ENCODE measurements around the gene HCK. TPM values are rescaled to one million over a fixed set of nuclear protein-coding genes. Genes with fewer than 3 reads are reported as not detected.

The HCK gene
- total RNA-seq, 1 experiment from 2014 or later: 0.17 TPM

GRCh38 chr20:32056708-32057483 is 4.9 kb downstream of the HCK start:
- no peak overlapping the region for H2AFZ ChIP-seq (ENCODE audit: low read depth, low read length, poor library complexity, severe bottlenecking)
- H3K9me3 ChIP-seq (ENCODE audit: control insufficient read depth in 1 of 2, insufficient read depth in 1 of 2, low read depth in 1 of 2, low read length in 2 of 2): no peaks in the 10 kb centered on the region
- H3K9me2 ChIP-seq (ENCODE audit: insufficient read depth): no peaks in the 10 kb centered on the region
- ATAC-seq: no peak
- intact Hi-C loops (cut with micrococcal nuclease): no loop called here
- H3K4me3 ChIP-seq (replicated peaks in 1 of 2; ENCODE audit: low read depth in 1 of 2, low read length in 2 of 2): no peak overlapping the region
- no TSS peak for BruUV-seq (replicated peaks)
- H3K36me3 ChIP-seq (ENCODE audit: control insufficient read depth in 1 of 2, insufficient read depth in 2 of 2, low read length in 2 of 2): no peaks in the 10 kb centered on the region
- H3K9ac ChIP-seq (ENCODE audit: low read length): no peak overlapping the region
- no peak overlapping the region for H3K27ac ChIP-seq (ENCODE audit: low read depth, low read length)
- no peaks in the 10 kb centered on the region for H3K4me1 ChIP-seq (ENCODE audit: control insufficient read depth in 1 of 2, insufficient read depth in 2 of 2, low read length in 2 of 2)
- CTCF ChIA-PET: interaction anchor here (1.0 kb wide), 1 partner anchor 25 kb away, joined by 3 read pairs; no protein-coding TSS in a partner anchor
- TF ChIP-seq CBX3 (IDR thresholded peaks at IDR 0.05; ENCODE audit: low read depth): no peak
- no peak for TF ChIP-seq ELF1 (IDR thresholded peaks at IDR 0.05; ENCODE audit: borderline replicate concordance, low read depth)
- no peak for TF ChIP-seq EZH2phosphoT487 (IDR thresholded peaks at IDR 0.05; ENCODE audit: borderline replicate concordance)
- TF ChIP-seq CEBPB (IDR thresholded peaks at IDR 0.05; ENCODE audit: low read depth): no peak
- TF ChIP-seq ZNF274 (IDR thresholded peaks at IDR 0.05; ENCODE audit: low read depth, low read length): no peak
- TF ChIP-seq, protein P1, sequence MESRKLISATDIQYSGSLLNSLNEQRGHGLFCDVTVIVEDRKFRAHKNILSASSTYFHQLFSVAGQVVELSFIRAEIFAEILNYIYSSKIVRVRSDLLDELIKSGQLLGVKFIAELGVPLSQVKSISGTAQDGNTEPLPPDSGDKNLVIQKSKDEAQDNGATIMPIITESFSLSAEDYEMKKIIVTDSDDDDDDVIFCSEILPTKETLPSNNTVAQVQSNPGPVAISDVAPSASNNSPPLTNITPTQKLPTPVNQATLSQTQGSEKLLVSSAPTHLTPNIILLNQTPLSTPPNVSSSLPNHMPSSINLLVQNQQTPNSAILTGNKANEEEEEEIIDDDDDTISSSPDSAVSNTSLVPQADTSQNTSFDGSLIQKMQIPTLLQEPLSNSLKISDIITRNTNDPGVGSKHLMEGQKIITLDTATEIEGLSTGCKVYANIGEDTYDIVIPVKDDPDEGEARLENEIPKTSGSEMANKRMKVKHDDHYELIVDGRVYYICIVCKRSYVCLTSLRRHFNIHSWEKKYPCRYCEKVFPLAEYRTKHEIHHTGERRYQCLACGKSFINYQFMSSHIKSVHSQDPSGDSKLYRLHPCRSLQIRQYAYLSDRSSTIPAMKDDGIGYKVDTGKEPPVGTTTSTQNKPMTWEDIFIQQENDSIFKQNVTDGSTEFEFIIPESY (IDR thresholded peaks at IDR 0.05; ENCODE audit: extremely low read depth, insufficient replicate concordance, low read length): no peak
- TF ChIP-seq POLR2A (IDR thresholded peaks at IDR 0.05; ENCODE audit: borderline replicate concordance, extremely low read depth, insufficient read depth, insufficient read length): no peak
- TF ChIP-seq, protein P2, sequence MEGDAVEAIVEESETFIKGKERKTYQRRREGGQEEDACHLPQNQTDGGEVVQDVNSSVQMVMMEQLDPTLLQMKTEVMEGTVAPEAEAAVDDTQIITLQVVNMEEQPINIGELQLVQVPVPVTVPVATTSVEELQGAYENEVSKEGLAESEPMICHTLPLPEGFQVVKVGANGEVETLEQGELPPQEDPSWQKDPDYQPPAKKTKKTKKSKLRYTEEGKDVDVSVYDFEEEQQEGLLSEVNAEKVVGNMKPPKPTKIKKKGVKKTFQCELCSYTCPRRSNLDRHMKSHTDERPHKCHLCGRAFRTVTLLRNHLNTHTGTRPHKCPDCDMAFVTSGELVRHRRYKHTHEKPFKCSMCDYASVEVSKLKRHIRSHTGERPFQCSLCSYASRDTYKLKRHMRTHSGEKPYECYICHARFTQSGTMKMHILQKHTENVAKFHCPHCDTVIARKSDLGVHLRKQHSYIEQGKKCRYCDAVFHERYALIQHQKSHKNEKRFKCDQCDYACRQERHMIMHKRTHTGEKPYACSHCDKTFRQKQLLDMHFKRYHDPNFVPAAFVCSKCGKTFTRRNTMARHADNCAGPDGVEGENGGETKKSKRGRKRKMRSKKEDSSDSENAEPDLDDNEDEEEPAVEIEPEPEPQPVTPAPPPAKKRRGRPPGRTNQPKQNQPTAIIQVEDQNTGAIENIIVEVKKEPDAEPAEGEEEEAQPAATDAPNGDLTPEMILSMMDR (IDR thresholded peaks at IDR 0.05 in 2 of 3, conservative IDR thresholded peaks at IDR 0.05 in 1 of 3; ENCODE audit: borderline replicate concordance in 1 of 3, insufficient read depth in 1 of 3, low read depth in 2 of 3, low read length in 2 of 3): no peak
- no peak for TF ChIP-seq ZFX (IDR thresholded peaks at IDR 0.05)
- TF ChIP-seq SP1 (IDR thresholded peaks at IDR 0.05; ENCODE audit: low read depth): no peak
- TF ChIP-seq RAD21 (IDR thresholded peaks at IDR 0.05; ENCODE audit: low read depth): no peak
- TF ChIP-seq SRF (IDR thresholded peaks at IDR 0.05; ENCODE audit: low read depth): no peak
- TF ChIP-seq JUND (IDR thresholded peaks at IDR 0.05): no peak
- TF ChIP-seq EGR1 (IDR thresholded peaks at IDR 0.05; ENCODE audit: low read depth): no peak
- no peak for TF ChIP-seq TCF7L2 (IDR thresholded peaks at IDR 0.05; ENCODE audit: borderline replicate concordance, extremely low read depth, insufficient read depth, insufficient read length)
- no peak for TF ChIP-seq SIN3A (IDR thresholded peaks at IDR 0.05; ENCODE audit: low read depth)
- DNase-seq (ENCODE audit: low read depth, low spot score): no peak
- H3K27me3 ChIP-seq (ENCODE audit: insufficient read depth, low read length): peaks cover 25% of the 10 kb centered on the region
- no peaks in the 10 kb centered on the region for H3K79me2 ChIP-seq (ENCODE audit: insufficient read depth, low read length)
- H3K4me2 ChIP-seq (ENCODE audit: low read length): no peak overlapping the region
- POLR2A ChIA-PET: no interaction called here
- RAD21 ChIA-PET (ENCODE audit: low non-redundant PET in 1 of 2, low total read pairs in 2 of 2, uncharacterized antibody in 2 of 2, unreplicated experiment in 2 of 2): no interaction called here
- H4K20me1 ChIP-seq (ENCODE audit: insufficient read depth): no peaks in the 10 kb centered on the region
